ENCODE data around the gene SSC5D.
"Not testable (repeated sequence)": the region's sequence is repeated elsewhere in the genome, so short reads cannot be mapped to it uniquely, and the experiment has no call there.

The SSC5D gene

GRCh38 chr19:55487924-55488687 lies at the start of gene SSC5D:
Gene SSC5D (plus strand): TSS chr19:55488436. CDS start chr19:55488590, 154 bp downstream.
- no peak for FAIRE-seq

- FAIRE-seq = no peak
Observed at GRCh38 chr19:55439052-55439451, 49.2 kb upstream of the SSC5D start.

GRCh38 chr19:55440411-55441105 lies 47.7 kb upstream of the SSC5D start:
- no peak for FAIRE-seq

- no peak for FAIRE-seq
Observed at GRCh38 chr19:55441319-55441691, 46.9 kb upstream of the SSC5D start.

GRCh38 chr19:55441692-55442321 lies 46.4 kb upstream of the SSC5D start:
- no peak for FAIRE-seq

- FAIRE-seq = no peak
Observed at GRCh38 chr19:55442372-55442961, 45.8 kb upstream of the SSC5D start.

GRCh38 chr19:55443045-55443823 lies 45.0 kb upstream of the SSC5D start, which contains the start of gene SHISA7:
Gene SHISA7 (minus strand): TSS chr19:55443300. CDS start chr19:55442863, 437 bp downstream.
- no peak for FAIRE-seq

- no peak for FAIRE-seq
Observed at GRCh38 chr19:55443824-55444480, 44.3 kb upstream of the SSC5D start.

- FAIRE-seq = no peak
Observed at GRCh38 chr19:55444646-55445045, 43.6 kb upstream of the SSC5D start.

GRCh38 chr19:55446060-55446459 lies 42.2 kb upstream of the SSC5D start:
- no peak for FAIRE-seq

- no peak for FAIRE-seq
Observed at GRCh38 chr19:55447421-55448174, 40.6 kb upstream of the SSC5D start.

GRCh38 chr19:55448175-55448490 lies 40.1 kb upstream of the SSC5D start:
- FAIRE-seq = not testable (repeated sequence)

- FAIRE-seq = no peak
Observed at GRCh38 chr19:55449469-55449868, 38.8 kb upstream of the SSC5D start.

GRCh38 chr19:55451163-55451964 lies 36.9 kb upstream of the SSC5D start:
- no peak for FAIRE-seq

- no peak for FAIRE-seq
Observed at GRCh38 chr19:55451965-55452748, 36.1 kb upstream of the SSC5D start.

- FAIRE-seq = no peak
Observed at GRCh38 chr19:55452749-55453346, 35.4 kb upstream of the SSC5D start.

- FAIRE-seq = no peak
Observed at GRCh38 chr19:55453511-55454260, 34.5 kb upstream of the SSC5D start.

- FAIRE-seq = no peak
Observed at GRCh38 chr19:55454787-55455243, 33.4 kb upstream of the SSC5D start.

Data from islet of Langerhans (tissue), 1 donor.